Activated CD8-positive, alpha-beta memory T cell treated with anti-CD3 and anti-CD28 coated beads, Interleukin-2, amount 50 U/mL, for 1 hour (primary cell): ENCODE results near the gene SCOC.
A peak's percentile ranks its signal among the peaks of the same experiment; 100 is the strongest.

Experiments used
- DNase-seq: peaks from one replicate; pipeline ENCODE4 v3.0.0-alpha.2; 2020; ENCODE audit errors: extremely low read depth

Gene SCOC

GRCh38 chr4:140373328-140374129 is at the start of gene SCOC:
SCOC (plus strand) TSS chr4:140373646; CDS start chr4:140379171, 5,525 bp downstream.
- peak; percentile 96 for DNase-seq

GRCh38 chr4:140326395-140326993 is 47.0 kb upstream of the SCOC start:
- no peak for DNase-seq

- DNase-seq: no peak
Measured at GRCh38 chr4:140330311-140330900, 43.0 kb upstream of the SCOC start.

GRCh38 chr4:140331245-140331644 is 42.2 kb upstream of the SCOC start:
- no peak for DNase-seq

GRCh38 chr4:140331876-140332275 is 41.6 kb upstream of the SCOC start:
- no peak for DNase-seq

GRCh38 chr4:140332734-140333133 is 40.7 kb upstream of the SCOC start:
- DNase-seq: no peak

GRCh38 chr4:140333523-140333922 is 39.9 kb upstream of the SCOC start:
- no peak for DNase-seq

- DNase-seq: no peak
Measured at GRCh38 chr4:140335076-140335475, 38.4 kb upstream of the SCOC start.

GRCh38 chr4:140336730-140337129 is 36.7 kb upstream of the SCOC start:
- DNase-seq: no peak

- no peak for DNase-seq
Measured at GRCh38 chr4:140342620-140343019, 30.8 kb upstream of the SCOC start.

GRCh38 chr4:140343303-140343702 is 30.1 kb upstream of the SCOC start:
- no peak for DNase-seq

GRCh38 chr4:140344101-140344500 is 29.3 kb upstream of the SCOC start:
- no peak for DNase-seq

- DNase-seq: no peak
Measured at GRCh38 chr4:140344621-140345020, 28.8 kb upstream of the SCOC start.

- no peak for DNase-seq
Measured at GRCh38 chr4:140346136-140346535, 27.3 kb upstream of the SCOC start.

- DNase-seq: no peak
Measured at GRCh38 chr4:140349816-140350215, 23.6 kb upstream of the SCOC start.

- no peak for DNase-seq
Measured at GRCh38 chr4:140351093-140352075, 22.1 kb upstream of the SCOC start.

GRCh38 chr4:140353786-140354185 is 19.7 kb upstream of the SCOC start:
- DNase-seq: no peak

GRCh38 chr4:140355288-140355687 is 18.2 kb upstream of the SCOC start:
- no peak for DNase-seq

GRCh38 chr4:140357868-140358267 is 15.6 kb upstream of the SCOC start:
- no peak for DNase-seq

- no peak for DNase-seq
Measured at GRCh38 chr4:140358281-140358680, 15.2 kb upstream of the SCOC start.

GRCh38 chr4:140359562-140360427 is 13.7 kb upstream of the SCOC start:
- peak; percentile 60 for DNase-seq
